H1 (cell line): ENCODE data around the gene PHETA1. TPM values are rescaled to one million over a fixed set of nuclear protein-coding genes. Genes with fewer than 3 reads are reported as not detected.

ENCODE experiments used
- CTCF ChIA-PET: fragments of 300-600 bp; sonication (Branson Sonifier 250); formaldehyde crosslinking; loops from one replicate; lab custom pipeline; 2021; ENCODE audit not compliant: partially characterized antibody; lab: Charles Lee
- POLR2A ChIA-PET: fragments of 300-600 bp; sonication (Branson Sonifier 250); formaldehyde crosslinking; loops from one replicate; lab custom pipeline; 2021; ENCODE audit warnings: inconsistent platforms; ENCODE audit not compliant: partially characterized antibody; lab: Charles Lee
- DNase-seq, 2 experiments: peaks; one replicate each; pipeline versions ENCODE4 v3.0.0 to v3.0.0-alpha.2; 2010 to 2022; ENCODE audit warnings: low spot score in 2 of 2, low read depth in 1 of 2, mixed read lengths in 1 of 2
- FAIRE-seq: peaks from 2 replicates; lab custom pipeline; 2011; peaks lifted over from hg19 to GRCh38; lab: Jason Lieb, UNC
- H2AFZ ChIP-seq: 2 replicates; pipeline ENCODE4 v1.8.1; 2012; ENCODE audit warnings: low read length, inconsistent platforms
- H2AK5ac ChIP-seq: 2 replicates; pipeline ENCODE4 v1.6.1; 2013; ENCODE audit warnings: low read depth, low read length
- H2BK120ac ChIP-seq: replicated peaks from 2 replicates; pipeline ENCODE3; 2013; ENCODE audit warnings: low read depth, low read length, inconsistent platforms
- H2BK12ac ChIP-seq: 2 replicates; pipeline ENCODE4 v1.6.1; 2013; ENCODE audit warnings: low read depth, low read length
- H2BK15ac ChIP-seq: 2 replicates; pipeline ENCODE4 v1.6.1; 2013; ENCODE audit warnings: low read length
- H2BK20ac ChIP-seq: 2 replicates; pipeline ENCODE4 v1.6.1; 2013; ENCODE audit warnings: low read length
- H2BK5ac ChIP-seq: 2 replicates; pipeline ENCODE4 v1.6.1; 2013; ENCODE audit warnings: low read depth, low read length
- H3K14ac ChIP-seq: 2 replicates; pipeline ENCODE4 v1.6.1; 2013; ENCODE audit warnings: inconsistent platforms; ENCODE audit not compliant: insufficient read length
- H3K18ac ChIP-seq: 2 replicates; pipeline ENCODE4 v1.6.1; 2013; ENCODE audit warnings: low read length; ENCODE audit errors: extremely low read depth
- H3K23ac ChIP-seq: 2 replicates; pipeline ENCODE4 v1.6.1; 2013; ENCODE audit warnings: inconsistent platforms; ENCODE audit not compliant: insufficient read length
- H3K23me2 ChIP-seq: 2 replicates; pipeline ENCODE4 v1.6.1; 2013; ENCODE audit warnings: low read depth, low read length
- H3K27ac ChIP-seq: 2 replicates; pipeline ENCODE4 v1.6.1; 2011; ENCODE audit warnings: low read depth, low read length, inconsistent platforms
- H3K27me3 ChIP-seq, 4 experiments: replicated peaks in 1 of 4; 1 replicate in 1 of 4; 2 replicates in 3 of 4; pipeline versions ENCODE4 v1.6.1 to v1.8.1; 2011 to 2013; ENCODE audit warnings: low read length in 3 of 4, mild to moderate bottlenecking in 3 of 4, inconsistent platforms in 2 of 4, mixed read lengths in 2 of 4, moderate library complexity in 1 of 4; ENCODE audit not compliant: control insufficient read depth in 3 of 4, insufficient read depth in 3 of 4; ENCODE audit errors: extremely low read depth in 1 of 4
- H3K36me3 ChIP-seq, 4 experiments: 2 replicates each; pipeline versions ENCODE4 v1.6.1 to v1.8.1; 2011 to 2013; ENCODE audit warnings: mild to moderate bottlenecking in 4 of 4, low read length in 3 of 4, moderate library complexity in 2 of 4, control low read depth in 1 of 4, inconsistent platforms in 1 of 4; ENCODE audit not compliant: insufficient read depth in 4 of 4, control insufficient read depth in 2 of 4
- H3K4ac ChIP-seq: replicated peaks from 2 replicates; pipeline ENCODE3; 2013; ENCODE audit warnings: low read length, low read depth, mixed read lengths, inconsistent platforms; ENCODE audit not compliant: insufficient read length
- H3K4me1 ChIP-seq, 4 experiments: replicated peaks in 1 of 4; 1 replicate in 1 of 4; 2 replicates in 3 of 4; pipeline versions ENCODE4 v1.6.1 to v1.8.1; 2011 to 2013; ENCODE audit warnings: low read length in 3 of 4, inconsistent platforms in 2 of 4, mixed read lengths in 1 of 4; ENCODE audit not compliant: insufficient read depth in 4 of 4, control insufficient read depth in 3 of 4
- H3K4me2 ChIP-seq, 2 experiments: 2 replicates each; pipeline versions ENCODE4 v1.6.1 to v1.8.1; 2011 to 2013; ENCODE audit warnings: low read depth in 2 of 2, low read length in 2 of 2, control low read depth in 1 of 2, inconsistent platforms in 1 of 2, mild to moderate bottlenecking in 1 of 2; ENCODE audit not compliant: insufficient read depth in 1 of 2
- H3K4me3 ChIP-seq, 4 experiments: fragments of 200-600, 300-600 bp in 1 of 4; sonication (generic), shearing (Covaris generic), sonication (Bioruptor Twin) in 1 of 4; 2 replicates each; pipeline versions ENCODE4 v1.5.1 to v1.8.1; 2011 to 2016; ENCODE audit warnings: low read length in 4 of 4, low read depth in 3 of 4, control low read depth in 2 of 4, inconsistent platforms in 2 of 4, mild to moderate bottlenecking in 2 of 4, mixed read lengths in 1 of 4, moderate library complexity in 1 of 4; ENCODE audit not compliant: insufficient read depth in 2 of 4; ENCODE audit errors: extremely low read depth in 1 of 4
- H3K56ac ChIP-seq: replicated peaks from 2 replicates; pipeline ENCODE3; 2013; ENCODE audit warnings: low read depth, mild to moderate bottlenecking, mixed read lengths, low read length, inconsistent platforms; ENCODE audit not compliant: insufficient read length
- H3K79me1 ChIP-seq: 2 replicates; pipeline ENCODE4 v1.6.1; 2013; ENCODE audit warnings: low read depth, low read length, control low read depth
- H3K79me2 ChIP-seq, 2 experiments: 2 replicates each; pipeline versions ENCODE4 v1.6.1 to v1.8.1; 2012 to 2013; ENCODE audit warnings: low read length in 2 of 2, mild to moderate bottlenecking in 2 of 2, inconsistent platforms in 1 of 2; ENCODE audit not compliant: insufficient read depth in 2 of 2, control insufficient read depth in 1 of 2
- H3K9ac ChIP-seq, 4 experiments: replicated peaks in 1 of 4; 1 replicate in 1 of 4; 2 replicates in 3 of 4; pipeline versions ENCODE4 v1.6.1 to v1.8.1; 2011 to 2013; ENCODE audit warnings: low read depth in 3 of 4, low read length in 3 of 4, control low read depth in 2 of 4, mild to moderate bottlenecking in 2 of 4, moderate library complexity in 2 of 4, inconsistent platforms in 1 of 4; ENCODE audit errors: extremely low read depth in 1 of 4
- H3K9me3 ChIP-seq, 2 experiments: 2 replicates each; pipeline versions ENCODE4 v1.6.1 to v1.8.1; 2012 to 2013; ENCODE audit warnings: mild to moderate bottlenecking in 2 of 2, moderate library complexity in 2 of 2, control low read depth in 1 of 2, inconsistent platforms in 1 of 2, low read depth in 1 of 2, low read length in 1 of 2, mixed read lengths in 1 of 2; ENCODE audit not compliant: insufficient read depth in 2 of 2
- H4K20me1 ChIP-seq, 2 experiments: replicated peaks in 1 of 2; 2 replicates each; pipeline versions ENCODE3 to v1.8.1; 2011 to 2013; ENCODE audit warnings: inconsistent platforms in 2 of 2, low read length in 2 of 2, mild to moderate bottlenecking in 1 of 2; ENCODE audit not compliant: insufficient read depth in 2 of 2, control insufficient read depth in 1 of 2
- H4K5ac ChIP-seq: 2 replicates; pipeline ENCODE4 v1.6.1; 2013; ENCODE audit warnings: low read length, low read depth, mixed read lengths, inconsistent platforms; ENCODE audit not compliant: insufficient read length
- H4K8ac ChIP-seq: 2 replicates; pipeline ENCODE4 v1.8.0; 2013; ENCODE audit warnings: mild to moderate bottlenecking, moderate library complexity, low read length, inconsistent platforms; ENCODE audit not compliant: insufficient read depth; ENCODE audit errors: extremely low read depth
- H4K91ac ChIP-seq: replicated peaks from 2 replicates; pipeline ENCODE3; 2013; ENCODE audit warnings: low read length, mixed read lengths, inconsistent platforms; ENCODE audit not compliant: insufficient read length
- ASH2L ChIP-seq: fragments of 200-600, 300-600 bp; sonication (generic); IDR thresholded peaks from one replicate; pipeline ENCODE4 v1.7.1; 2017; ENCODE audit warnings: low read length
- MAFK ChIP-seq: IDR thresholded peaks from 2 replicates; pipeline ENCODE4 v1.6.1; 2012; ENCODE audit warnings: low read depth, mild to moderate bottlenecking, improper control_type of control experiment, low read length
- PHF8 ChIP-seq: fragments of 200-600 bp; sonication (generic); conservative IDR thresholded peaks from 2 replicates; pipeline ENCODE4 v1.7.1; 2012; ENCODE audit warnings: low read depth, mild to moderate bottlenecking, inconsistent platforms, low read length, moderate library complexity
- RNF2 ChIP-seq: fragments of 200-900, 300-1000 bp; sonication (generic); IDR thresholded peaks from 2 replicates; pipeline ENCODE4 v1.7.1; 2016; ENCODE audit warnings: borderline replicate concordance, low read depth, mild to moderate bottlenecking, antibody characterized with exemption, low read length; ENCODE audit not compliant: poor library complexity, severe bottlenecking; ENCODE audit errors: missing control alignments
- SAP30 ChIP-seq: fragments of 300-600 bp; sonication (generic); IDR thresholded peaks from 2 replicates; pipeline ENCODE4 v1.7.1; 2012; ENCODE audit warnings: low read length, moderate library complexity, mild to moderate bottlenecking, inconsistent platforms; ENCODE audit not compliant: insufficient read depth, insufficient replicate concordance
- TCF12 ChIP-seq: IDR thresholded peaks from 2 replicates; pipeline ENCODE4 v1.6.1; 2011; ENCODE audit warnings: low read depth, mild to moderate bottlenecking, low read length
- WGBS, 2 experiments: shearing (Covaris generic) in 1 of 2; methylation state at CpG; one replicate each; pipeline versions ENCODE4 v1.1.6 to v1.1.7; 2013 to 2015; ENCODE audit warnings: low lambda C conversion rate in 2 of 2, mixed read lengths in 2 of 2, inconsistent platforms in 1 of 2, low coverage in 1 of 2, missing lambda C conversion rate in 1 of 2; ENCODE audit not compliant: insufficient replicate concordance in 2 of 2, insufficient coverage in 1 of 2, insufficient read length in 1 of 2; ENCODE audit errors: extremely low coverage in 1 of 2, missing lambda C conversion rate in 1 of 2; 5-methylcytosine and 5-hydroxymethylcytosine counted together
- polyA plus RNA-seq, 7 experiments: library from polyadenylated mRNA; depleted of rRNA in 3 of 7; stranded (reverse) in 5 of 7; unstranded in 2 of 7; fragments of >200 nt in 5 of 7; fragments of 200-250 nt in 2 of 7; gene quantifications; 1 replicate in 5 of 7; 2 replicates in 1 of 7; 4 replicates in 1 of 7; pipeline versions ENCODE4 v1.2.1 to v1.2.3, GENCODE V29; 2011 to 2013; ENCODE audit warnings: missing spikeins in 2 of 7, mixed read lengths in 2 of 7
- total RNA-seq: library from RNA; stranded (reverse); fragmentation: NEBNext Ultra II Directional; extraction: Animal tissue kit (Norgen Biotek cat#: 25700); gene quantifications from 2 replicates; pipeline ENCODE4 v1.2.1, GENCODE V29; 2021

PHETA1 gene
- total and polyA plus RNA-seq, 2 of the 8 experiments (the other 6 are each of a cell fraction or from before 2014, with no cell fraction given), result 5.2 to 12.3 TPM

GRCh38 chr12:111361717-111362576 is 6.9 kb downstream of the PHETA1 start:
- no peak overlapping the region for H3K23ac ChIP-seq
- H2BK12ac ChIP-seq, result no peak overlapping the region
- TF ChIP-seq RNF2 (no peak), PHF8 (no peak), ASH2L (no peak), MAFK (no peak), SAP30 (no peak), TCF12 (no peak)
- no peaks in the 10 kb centered on the region for H3K4me1 ChIP-seq
- no peaks in the 10 kb centered on the region for H3K23me2 ChIP-seq
- FAIRE-seq (no peak), DNase-seq (no peak)
- ChIA-PET CTCF (interaction anchor here (0.6 to 2.5 kb wide), 3 partner anchors 31 to 86 kb away, joined by 3 to 11 read pairs (median 3); no protein-coding TSS in a partner anchor), POLR2A (interaction anchor here (1.8 to 3.5 kb wide), 3 partner anchors 7 to 43 kb away, joined by 3 to 27 read pairs (median 5); partner anchors contain the start of gene PHETA1)
- no peaks in the 10 kb centered on the region for H3K9me3 ChIP-seq
- H2BK5ac ChIP-seq, result no peak overlapping the region
- no peak overlapping the region for H3K56ac ChIP-seq
- H3K27ac ChIP-seq, result no peak overlapping the region
- H3K4ac ChIP-seq, result no peak overlapping the region
- H4K5ac ChIP-seq, result no peak overlapping the region
- no peaks in the 10 kb centered on the region for H3K27me3 ChIP-seq
- H3K36me3 ChIP-seq, result peaks cover 0 to 3% (median 0%) of the 10 kb centered on the region in 4 experiments; a peak in 3 of 8 replicates
- H3K18ac ChIP-seq, result no peak overlapping the region
- H4K91ac ChIP-seq, result no peak overlapping the region
- no peak overlapping the region for H2AFZ ChIP-seq
- H3K4me3 ChIP-seq, result no peak overlapping the region
- no peak overlapping the region for H2BK120ac ChIP-seq
- H2BK20ac ChIP-seq, result no peak overlapping the region
- H2AK5ac ChIP-seq, result no peak overlapping the region
- no peaks in the 10 kb centered on the region for H3K79me1 ChIP-seq
- 0 out of 2 replicates have a peak overlapping the region, but pooled peaks have one; percentile 4 for H4K8ac ChIP-seq
- no peak overlapping the region for H3K14ac ChIP-seq
- H3K9ac ChIP-seq, result no peak overlapping the region; a peak in 1 of 7 replicates
- 88% methylated on average over 17 of the region's 18 CpGs; no CpG with 5 or more reads in 1 of the 2 experiments for WGBS, 2 experiments
- no peak overlapping the region for H3K4me2 ChIP-seq
- H4K20me1 ChIP-seq, result no peaks in the 10 kb centered on the region
- no peak overlapping the region for H2BK15ac ChIP-seq
- no peaks in the 10 kb centered on the region for H3K79me2 ChIP-seq
